Measurements from ENCODE around the gene CHAT. TPM values are rescaled to one million over a fixed set of nuclear protein-coding genes. Genes with fewer than 3 reads are reported as not detected.

Gene CHAT
- total and polyA plus RNA-seq, 2 of the 13 experiments (the other 11 are each of a cell fraction or from before 2014, with no cell fraction given): not detected

GRCh38 chr10:49575489-49576072 is 38.3 kb upstream of the CHAT start:
- WGBS (ENCODE audit: low lambda C conversion rate): 37% methylated on average over 11 of the region's 11 CpGs
- H3K4me1 ChIP-seq (ENCODE audit: insufficient read depth, low read length): 0 out of 2 replicates have a peak, but pooled peaks cover 11% of the 10 kb centered on the region
- H3K27ac ChIP-seq (ENCODE audit: extremely low read length, insufficient read depth, low read length): no peak overlapping the region
- TF ChIP-seq MED8 (CRISPR knock-in tag; IDR thresholded peaks at IDR 0.05; ENCODE audit: insufficient replicate concordance) (no peak), MNT (IDR thresholded peaks at IDR 0.05) (peak; percentile 88)
- intact Hi-C loops (cut with micrococcal nuclease; ENCODE audit: unreplicated experiment): no loop called here
- H3K79me2 ChIP-seq (ENCODE audit: insufficient read depth, low read length): no peaks in the 10 kb centered on the region
- FAIRE-seq: no peak
- H3K9me3 ChIP-seq (ENCODE audit: low read length): no peaks in the 10 kb centered on the region
- no peak for ATAC-seq
- DNase-seq (ENCODE audit: low spot score): no peak
- in situ Hi-C loops (cut with HindIII; ENCODE audit: extremely low pct_ligation_motif_present, low pct_unique_long_range_greater_than_20kb): loop anchor here (25.0 kb wide), 1 partner anchor 637 kb away; no protein-coding TSS in a partner anchor
- CTCF ChIA-PET (ENCODE audit: low intra/inter-chr PET ratio, low total read pairs): no interaction called here
- H3K4me2 ChIP-seq (ENCODE audit: low read depth, low read length): no peak overlapping the region
- no peak overlapping the region for H2AFZ ChIP-seq (ENCODE audit: low read length)
- no TSS peak for BruUV-seq (replicated peaks)
- H3K36me3 ChIP-seq (replicated peaks in 1 of 2; ENCODE audit: control insufficient read depth in 1 of 2, insufficient read depth in 2 of 2, low read length in 2 of 2): no peaks in the 10 kb centered on the region
- no peaks in the 10 kb centered on the region for H4K20me1 ChIP-seq (ENCODE audit: insufficient read depth, low read length)
- H3K27me3 ChIP-seq (ENCODE audit: control insufficient read depth in 1 of 2, insufficient read depth in 2 of 2, low read length in 2 of 2): peaks cover 2 to 12% of the 10 kb centered on the region in 2 experiments; a peak in 1 of 5 replicates
- POLR2A ChIA-PET: no interaction called here
- H3K4me3 ChIP-seq (replicated peaks in 1 of 3; ENCODE audit: insufficient read depth in 1 of 3, low read depth in 2 of 3, low read length in 3 of 3): no peak overlapping the region
- H3K9ac ChIP-seq (ENCODE audit: insufficient read depth, low read depth, low read length): no peak overlapping the region

- H4K20me1 ChIP-seq (ENCODE audit: insufficient read depth, low read length): no peaks in the 10 kb centered on the region
- H3K4me1 ChIP-seq (ENCODE audit: insufficient read depth, low read length): 0 out of 2 replicates have a peak, but pooled peaks cover 11% of the 10 kb centered on the region
- H3K27me3 ChIP-seq (ENCODE audit: control insufficient read depth in 1 of 2, insufficient read depth in 2 of 2, low read length in 2 of 2): peaks cover 2 to 6% of the 10 kb centered on the region in 2 experiments; a peak in 1 of 5 replicates
- no peaks in the 10 kb centered on the region for H3K79me2 ChIP-seq (ENCODE audit: insufficient read depth, low read length)
- TF ChIP-seq ZBTB46 (CRISPR knock-in tag; IDR thresholded peaks at IDR 0.05; ENCODE audit: borderline replicate concordance): no peak
- no peak for TF ChIP-seq ZNF335 (CRISPR knock-in tag; IDR thresholded peaks at IDR 0.05)
- no peak for TF ChIP-seq HINFP (CRISPR knock-in tag; IDR thresholded peaks at IDR 0.05; ENCODE audit: low read depth)
- TF ChIP-seq TGIF2 (CRISPR knock-in tag; IDR thresholded peaks at IDR 0.05): no peak
- no peak for TF ChIP-seq ZNF207 (IDR thresholded peaks at IDR 0.05; ENCODE audit: borderline replicate concordance)
- no peak for TF ChIP-seq BORCS8-MEF2B (CRISPR knock-in tag; IDR thresholded peaks at IDR 0.05)
- no peak for TF ChIP-seq RFXANK (CRISPR knock-in tag; IDR thresholded peaks at IDR 0.05)
- no peak for TF ChIP-seq MTF2 (CRISPR knock-in tag; IDR thresholded peaks at IDR 0.05; ENCODE audit: borderline replicate concordance)
- TF ChIP-seq NKX3-1 (CRISPR knock-in tag; IDR thresholded peaks at IDR 0.05): no peak
- TF ChIP-seq ELF1 (CRISPR knock-in tag; IDR thresholded peaks at IDR 0.05): no peak
- no peak for TF ChIP-seq KDM3A (CRISPR knock-in tag; IDR thresholded peaks at IDR 0.05; ENCODE audit: low read depth)
- TF ChIP-seq ZBTB7B (CRISPR knock-in tag; IDR thresholded peaks at IDR 0.05): no peak
- intact Hi-C loops (cut with micrococcal nuclease; ENCODE audit: unreplicated experiment) (no loop called here), in situ Hi-C loops (cut with HindIII; ENCODE audit: extremely low pct_ligation_motif_present, low pct_unique_long_range_greater_than_20kb) (loop anchor here (25.0 kb wide), 1 partner anchor 635 kb away; no protein-coding TSS in a partner anchor)
- ATAC-seq (no peak), DNase-seq (ENCODE audit: low spot score) (no peak), FAIRE-seq (no peak)
- no peak overlapping the region for H3K9ac ChIP-seq (ENCODE audit: insufficient read depth, low read depth, low read length)
- H3K9me3 ChIP-seq (ENCODE audit: low read length): no peaks in the 10 kb centered on the region
- no peak overlapping the region for H2AFZ ChIP-seq (ENCODE audit: low read length)
- no TSS peak for BruUV-seq (replicated peaks)
- WGBS (ENCODE audit: low lambda C conversion rate): 0% methylated on average over 2 of the region's 2 CpGs
- H3K4me3 ChIP-seq (replicated peaks in 1 of 3; ENCODE audit: insufficient read depth in 1 of 3, low read depth in 2 of 3, low read length in 3 of 3): no peak overlapping the region
- H3K36me3 ChIP-seq (replicated peaks in 1 of 2; ENCODE audit: control insufficient read depth in 1 of 2, insufficient read depth in 2 of 2, low read length in 2 of 2): no peaks in the 10 kb centered on the region
- ChIA-PET CTCF (ENCODE audit: low intra/inter-chr PET ratio, low total read pairs) (no interaction called here), POLR2A (no interaction called here)
- no peak overlapping the region for H3K27ac ChIP-seq (ENCODE audit: extremely low read length, insufficient read depth, low read length)
- no peak overlapping the region for H3K4me2 ChIP-seq (ENCODE audit: low read depth, low read length)
Measured at GRCh38 chr10:49577182-49577925, 36.5 kb upstream of the CHAT start.

All from HepG2 (cell line).